Measurements from ENCODE around the gene CACNA1D. TPM values are rescaled to one million over a fixed set of nuclear protein-coding genes. Genes with fewer than 3 reads are reported as not detected.
A peak's percentile ranks its signal among the peaks of the same experiment; 100 is the strongest.

The CACNA1D gene
- total RNA-seq, 1 donor from 2014 or later = 5.7 TPM

GRCh38 chr3:53677413-53677812, 183.0 kb downstream of the CACNA1D start:
- H3K27ac ChIP-seq (ENCODE audit: low read depth, low read length) = no peak overlapping the region
- H3K4me3 ChIP-seq (ENCODE audit: low read length in 3 of 3) = no peak overlapping the region
- no peaks in the 10 kb centered on the region for H3K36me3 ChIP-seq (ENCODE audit: control insufficient read depth in 3 of 3, insufficient read depth in 3 of 3, low read length in 3 of 3)
- H3K9ac ChIP-seq (ENCODE audit: low read depth in 1 of 3, low read length in 3 of 3) = no peak overlapping the region
- H3K9me3 ChIP-seq (ENCODE audit: control insufficient read depth in 3 of 3, low read length in 3 of 3) = no peaks in the 10 kb centered on the region
- peaks cover 0 to 4% (median 0%) of the 10 kb centered on the region in 3 donors for H3K27me3 ChIP-seq (ENCODE audit: control insufficient read depth in 3 of 3, insufficient read depth in 3 of 3, low read length in 3 of 3)
- H3K4me1 ChIP-seq (ENCODE audit: control insufficient read depth in 3 of 3, insufficient read depth in 3 of 3, low read length in 3 of 3) = peaks cover 0 to 23% (median 7%) of the 10 kb centered on the region in 3 donors

GRCh38 chr3:53680028-53680427, 185.6 kb downstream of the CACNA1D start:
- peaks cover 5 to 30% (median 10%) of the 10 kb centered on the region in 3 donors for H3K4me1 ChIP-seq (ENCODE audit: control insufficient read depth in 3 of 3, insufficient read depth in 3 of 3, low read length in 3 of 3)
- H3K27ac ChIP-seq (ENCODE audit: low read depth, low read length) = no peak overlapping the region
- no peaks in the 10 kb centered on the region for H3K9me3 ChIP-seq (ENCODE audit: control insufficient read depth in 3 of 3, low read length in 3 of 3)
- peaks cover 0 to 4% (median 0%) of the 10 kb centered on the region in 3 donors for H3K27me3 ChIP-seq (ENCODE audit: control insufficient read depth in 3 of 3, insufficient read depth in 3 of 3, low read length in 3 of 3)
- H3K9ac ChIP-seq (ENCODE audit: low read depth in 1 of 3, low read length in 3 of 3) = no peak overlapping the region
- no peak overlapping the region for H3K4me3 ChIP-seq (ENCODE audit: low read length in 3 of 3)
- no peaks in the 10 kb centered on the region for H3K36me3 ChIP-seq (ENCODE audit: control insufficient read depth in 3 of 3, insufficient read depth in 3 of 3, low read length in 3 of 3)

- H3K9ac ChIP-seq (ENCODE audit: low read depth in 1 of 3, low read length in 3 of 3) = peak overlapping the region in 1 of 3 donors; percentile 48
- peaks cover 5 to 30% (median 10%) of the 10 kb centered on the region in 3 donors for H3K4me1 ChIP-seq (ENCODE audit: control insufficient read depth in 3 of 3, insufficient read depth in 3 of 3, low read length in 3 of 3)
- H3K9me3 ChIP-seq (ENCODE audit: control insufficient read depth in 3 of 3, low read length in 3 of 3) = no peaks in the 10 kb centered on the region
- H3K27me3 ChIP-seq (ENCODE audit: control insufficient read depth in 3 of 3, insufficient read depth in 3 of 3, low read length in 3 of 3) = no peaks in the 10 kb centered on the region
- H3K27ac ChIP-seq (ENCODE audit: low read depth, low read length) = peak overlapping the region; percentile 79
- H3K36me3 ChIP-seq (ENCODE audit: control insufficient read depth in 3 of 3, insufficient read depth in 3 of 3, low read length in 3 of 3) = no peaks in the 10 kb centered on the region
- H3K4me3 ChIP-seq (ENCODE audit: low read length in 3 of 3) = peak overlapping the region in 1 of 3 donors; percentile 24
Observed at GRCh38 chr3:53682807-53683206, 188.4 kb downstream of the CACNA1D start.

- Histone ChIP-seq H3K9me3 (ENCODE audit: control insufficient read depth in 3 of 3, low read length in 3 of 3) (no peaks in the 10 kb centered on the region), H3K36me3 (ENCODE audit: control insufficient read depth in 3 of 3, insufficient read depth in 3 of 3, low read length in 3 of 3) (no peaks in the 10 kb centered on the region), H3K9ac (ENCODE audit: low read depth in 1 of 3, low read length in 3 of 3) (no peak overlapping the region), H3K4me3 (ENCODE audit: low read length in 3 of 3) (no peak overlapping the region), H3K4me1 (ENCODE audit: control insufficient read depth in 3 of 3, insufficient read depth in 3 of 3, low read length in 3 of 3) (peaks cover under 1 to 5% (median 2%) of the 10 kb centered on the region in 3 donors), H3K27ac (ENCODE audit: low read depth, low read length) (no peak overlapping the region), H3K27me3 (ENCODE audit: control insufficient read depth in 3 of 3, insufficient read depth in 3 of 3, low read length in 3 of 3) (no peaks in the 10 kb centered on the region)
Observed at GRCh38 chr3:53688066-53688465, 193.7 kb downstream of the CACNA1D start.

- Histone ChIP-seq H3K4me1 (ENCODE audit: control insufficient read depth in 3 of 3, insufficient read depth in 3 of 3, low read length in 3 of 3) (no peaks in the 10 kb centered on the region), H3K27me3 (ENCODE audit: control insufficient read depth in 3 of 3, insufficient read depth in 3 of 3, low read length in 3 of 3) (no peaks in the 10 kb centered on the region), H3K27ac (ENCODE audit: low read depth, low read length) (no peak overlapping the region)
Observed at GRCh38 chr3:53688989-53689388, 194.6 kb downstream of the CACNA1D start.

GRCh38 chr3:53689681-53690080, 195.3 kb downstream of the CACNA1D start:
- Histone ChIP-seq H3K9me3 (ENCODE audit: control insufficient read depth in 3 of 3, low read length in 3 of 3) (no peaks in the 10 kb centered on the region), H3K27me3 (ENCODE audit: control insufficient read depth in 3 of 3, insufficient read depth in 3 of 3, low read length in 3 of 3) (peaks cover 0 to 2% (median 0%) of the 10 kb centered on the region in 3 donors), H3K4me1 (ENCODE audit: control insufficient read depth in 3 of 3, insufficient read depth in 3 of 3, low read length in 3 of 3) (no peaks in the 10 kb centered on the region), H3K36me3 (ENCODE audit: control insufficient read depth in 3 of 3, insufficient read depth in 3 of 3, low read length in 3 of 3) (no peaks in the 10 kb centered on the region), H3K27ac (ENCODE audit: low read depth, low read length) (no peak overlapping the region), H3K9ac (ENCODE audit: low read depth in 1 of 3, low read length in 3 of 3) (no peak overlapping the region), H3K4me3 (ENCODE audit: low read length in 3 of 3) (no peak overlapping the region)

More at GRCh38 chr3:53688989-53689388, 194.6 kb downstream of the CACNA1D start:
- Histone ChIP-seq H3K4me3 (ENCODE audit: low read length in 3 of 3) (no peak overlapping the region), H3K9ac (ENCODE audit: low read depth in 1 of 3, low read length in 3 of 3) (no peak overlapping the region), H3K9me3 (ENCODE audit: control insufficient read depth in 3 of 3, low read length in 3 of 3) (no peaks in the 10 kb centered on the region), H3K36me3 (ENCODE audit: control insufficient read depth in 3 of 3, insufficient read depth in 3 of 3, low read length in 3 of 3) (no peaks in the 10 kb centered on the region)

GRCh38 chr3:53690521-53690920, 196.1 kb downstream of the CACNA1D start:
- no peak overlapping the region for H3K27ac ChIP-seq (ENCODE audit: low read depth, low read length)
- peaks cover 0 to 2% (median 0%) of the 10 kb centered on the region in 3 donors for H3K27me3 ChIP-seq (ENCODE audit: control insufficient read depth in 3 of 3, insufficient read depth in 3 of 3, low read length in 3 of 3)
- no peak overlapping the region for H3K4me3 ChIP-seq (ENCODE audit: low read length in 3 of 3)
- H3K36me3 ChIP-seq (ENCODE audit: control insufficient read depth in 3 of 3, insufficient read depth in 3 of 3, low read length in 3 of 3) = no peaks in the 10 kb centered on the region
- no peaks in the 10 kb centered on the region for H3K9me3 ChIP-seq (ENCODE audit: control insufficient read depth in 3 of 3, low read length in 3 of 3)
- no peaks in the 10 kb centered on the region for H3K4me1 ChIP-seq (ENCODE audit: control insufficient read depth in 3 of 3, insufficient read depth in 3 of 3, low read length in 3 of 3)
- no peak overlapping the region for H3K9ac ChIP-seq (ENCODE audit: low read depth in 1 of 3, low read length in 3 of 3)

GRCh38 chr3:53691349-53691748, 196.9 kb downstream of the CACNA1D start:
- no peak overlapping the region for H3K9ac ChIP-seq (ENCODE audit: low read depth in 1 of 3, low read length in 3 of 3)
- no peaks in the 10 kb centered on the region for H3K36me3 ChIP-seq (ENCODE audit: control insufficient read depth in 3 of 3, insufficient read depth in 3 of 3, low read length in 3 of 3)
- no peak overlapping the region for H3K27ac ChIP-seq (ENCODE audit: low read depth, low read length)
- no peaks in the 10 kb centered on the region for H3K4me1 ChIP-seq (ENCODE audit: control insufficient read depth in 3 of 3, insufficient read depth in 3 of 3, low read length in 3 of 3)
- H3K4me3 ChIP-seq (ENCODE audit: low read length in 3 of 3) = no peak overlapping the region
- no peaks in the 10 kb centered on the region for H3K9me3 ChIP-seq (ENCODE audit: control insufficient read depth in 3 of 3, low read length in 3 of 3)
- peaks cover 0 to 2% (median 0%) of the 10 kb centered on the region in 3 donors for H3K27me3 ChIP-seq (ENCODE audit: control insufficient read depth in 3 of 3, insufficient read depth in 3 of 3, low read length in 3 of 3)

- Histone ChIP-seq H3K9ac (ENCODE audit: low read depth in 1 of 3, low read length in 3 of 3) (no peak overlapping the region), H3K9me3 (ENCODE audit: control insufficient read depth in 3 of 3, low read length in 3 of 3) (no peaks in the 10 kb centered on the region), H3K27ac (ENCODE audit: low read depth, low read length) (no peak overlapping the region), H3K27me3 (ENCODE audit: control insufficient read depth in 3 of 3, insufficient read depth in 3 of 3, low read length in 3 of 3) (peaks cover 0 to 2% (median 0%) of the 10 kb centered on the region in 3 donors), H3K36me3 (ENCODE audit: control insufficient read depth in 3 of 3, insufficient read depth in 3 of 3, low read length in 3 of 3) (no peaks in the 10 kb centered on the region), H3K4me3 (ENCODE audit: low read length in 3 of 3) (no peak overlapping the region), H3K4me1 (ENCODE audit: control insufficient read depth in 3 of 3, insufficient read depth in 3 of 3, low read length in 3 of 3) (no peaks in the 10 kb centered on the region)
Observed at GRCh38 chr3:53691885-53692284, 197.5 kb downstream of the CACNA1D start.

GRCh38 chr3:53693451-53693850, 199.0 kb downstream of the CACNA1D start:
- no peak overlapping the region for H3K4me3 ChIP-seq (ENCODE audit: low read length in 3 of 3)
- no peak overlapping the region for H3K9ac ChIP-seq (ENCODE audit: low read depth in 1 of 3, low read length in 3 of 3)
- no peaks in the 10 kb centered on the region for H3K4me1 ChIP-seq (ENCODE audit: control insufficient read depth in 3 of 3, insufficient read depth in 3 of 3, low read length in 3 of 3)
- H3K27me3 ChIP-seq (ENCODE audit: control insufficient read depth in 3 of 3, insufficient read depth in 3 of 3, low read length in 3 of 3) = peaks cover 0 to 2% (median 0%) of the 10 kb centered on the region in 3 donors
- no peaks in the 10 kb centered on the region for H3K36me3 ChIP-seq (ENCODE audit: control insufficient read depth in 3 of 3, insufficient read depth in 3 of 3, low read length in 3 of 3)
- H3K27ac ChIP-seq (ENCODE audit: low read depth, low read length) = no peak overlapping the region
- H3K9me3 ChIP-seq (ENCODE audit: control insufficient read depth in 3 of 3, low read length in 3 of 3) = no peaks in the 10 kb centered on the region
